Testis (tissue), 3 donors: Measurements from ENCODE around the gene PKN3. TPM values are rescaled to one million over a fixed set of nuclear protein-coding genes. Genes with fewer than 3 reads are reported as not detected.

ENCODE experiments used
- DNase-seq: peaks from one replicate; pipeline ENCODE4 v3.0.0-alpha.2; 2019
- H3K27ac ChIP-seq, 2 donors: fragments of 200-600 bp; sonication (generic); one replicate each; pipeline ENCODE4 v1.5.1; 2019
- H3K27me3 ChIP-seq: fragments of 200-600 bp; sonication (generic); one replicate; pipeline ENCODE4 v1.5.1; 2019
- H3K36me3 ChIP-seq: fragments of 200-600 bp; sonication (generic); one replicate; pipeline ENCODE4 v1.5.1; 2017; ENCODE audit warnings: low read depth; ENCODE audit errors: missing control alignments
- H3K4me1 ChIP-seq: fragments of 200-600 bp; sonication (generic); one replicate; pipeline ENCODE4 v1.5.1; 2019
- H3K4me3 ChIP-seq, 2 donors: fragments of 200-600 bp; sonication (generic); one replicate each; pipeline ENCODE4 v1.5.1; 2017 to 2019
- H3K9me3 ChIP-seq: fragments of 200-600 bp; sonication (generic); one replicate; pipeline ENCODE4 v1.5.1; 2017
- CTCF ChIP-seq, 3 experiments: fragments of 450-650 bp in 2 of 3; fragments of 200-600 bp in 1 of 3; sonication (generic) in 1 of 3; IDR thresholded peaks; one replicate each; pipeline ENCODE4 v1.5.1; 2016 to 2019; ENCODE audit warnings: antibody characterized with exemption in 3 of 3, mild to moderate bottlenecking in 2 of 3, moderate library complexity in 1 of 3
- POLR2A ChIP-seq: fragments of 450-650 bp; IDR thresholded peaks from one replicate; pipeline ENCODE4 v1.6.1; 2017; ENCODE audit warnings: antibody characterized with exemption, mild to moderate bottlenecking, moderate library complexity
- WGBS, 2 donors: methylation state at CpG; one replicate each; pipeline ENCODE4 v1.1.5; 2018; 5-methylcytosine and 5-hydroxymethylcytosine counted together
- intact Hi-C: fragments of 100-400 bp; cut with DNase I; formaldehyde crosslinking; loops from one replicate; pipeline ENCODE4 v1.15.1; 2023; ENCODE audit warnings: low total_unique reads
- polyA plus RNA-seq: library from polyadenylated mRNA; stranded (reverse); fragments of 350-450 nt; fragmentation: Illumina TruSeq; extraction: RNeasy Lipid Tissue Mini Kit (QIAGEN cat#74804); gene quantifications from one replicate; pipeline ENCODE4 v1.2.3, GENCODE V29; 2014; ENCODE audit warnings: low read depth, low replicate concordance; ENCODE audit not compliant: insufficient read depth
- total RNA-seq, 2 donors: library from RNA; depleted of rRNA; stranded (reverse); fragments of >200 nt; gene quantifications; one replicate each; pipeline ENCODE4 v1.2.3, GENCODE V29; 2016

PKN3 gene
- total and polyA plus RNA-seq, 3 donors from 2014 or later, result 3.6 to 7.2 (median 4.2) TPM

GRCh38 chr9:128728298-128728697, 26.0 kb downstream of the PKN3 start:
- no peak overlapping the region for H3K4me3 ChIP-seq
- H3K4me1 ChIP-seq, result peaks cover 8% of the 10 kb centered on the region
- H3K9me3 ChIP-seq, result no peaks in the 10 kb centered on the region
- 48 to 65% methylated on average over 7 of the region's 7 CpGs for WGBS, 2 donors
- H3K27ac ChIP-seq, result no peak overlapping the region
- no peaks in the 10 kb centered on the region for H3K36me3 ChIP-seq
- H3K27me3 ChIP-seq, result no peaks in the 10 kb centered on the region
- no peak for DNase-seq
- TF ChIP-seq POLR2A (no peak), CTCF (IDR thresholded peaks at IDR 0.05) (no peak)
- intact Hi-C loops, result no loop called here

GRCh38 chr9:128729302-128729701, 27.0 kb downstream of the PKN3 start:
- no peaks in the 10 kb centered on the region for H3K27me3 ChIP-seq
- DNase-seq, result no peak
- H3K4me3 ChIP-seq, result no peak overlapping the region
- WGBS, 2 donors, result 72 to 74% methylated on average over 5 of the region's 5 CpGs
- TF ChIP-seq CTCF (IDR thresholded peaks at IDR 0.05) (no peak), POLR2A (no peak)
- no peaks in the 10 kb centered on the region for H3K9me3 ChIP-seq
- no peak overlapping the region for H3K27ac ChIP-seq
- intact Hi-C loops, result no loop called here
- H3K36me3 ChIP-seq, result no peaks in the 10 kb centered on the region
- H3K4me1 ChIP-seq, result peaks cover 8% of the 10 kb centered on the region

GRCh38 chr9:128729766-128730517, 27.6 kb downstream of the PKN3 start:
- H3K4me1 ChIP-seq, result peaks cover 3% of the 10 kb centered on the region
- intact Hi-C loops, result no loop called here
- DNase-seq, result no peak
- H3K27me3 ChIP-seq, result no peaks in the 10 kb centered on the region
- H3K9me3 ChIP-seq, result no peaks in the 10 kb centered on the region
- H3K36me3 ChIP-seq, result no peaks in the 10 kb centered on the region
- H3K4me3 ChIP-seq, result no peak overlapping the region
- 89% methylated on average over 23 to 27 of the region's 27 CpGs for WGBS, 2 donors
- no peak overlapping the region for H3K27ac ChIP-seq
- TF ChIP-seq POLR2A (no peak), CTCF (IDR thresholded peaks at IDR 0.05) (no peak)

GRCh38 chr9:128731093-128731492, 28.8 kb downstream of the PKN3 start:
- TF ChIP-seq CTCF (IDR thresholded peaks at IDR 0.05) (no peak), POLR2A (no peak)
- no peaks in the 10 kb centered on the region for H3K36me3 ChIP-seq
- DNase-seq, result no peak
- WGBS, 2 donors, result 79 to 86% methylated on average over 13 of the region's 13 CpGs
- H3K4me1 ChIP-seq, result no peaks in the 10 kb centered on the region
- H3K27me3 ChIP-seq, result no peaks in the 10 kb centered on the region
- H3K4me3 ChIP-seq, result no peak overlapping the region
- H3K27ac ChIP-seq, result no peak overlapping the region
- intact Hi-C loops, result no loop called here
- no peaks in the 10 kb centered on the region for H3K9me3 ChIP-seq

- intact Hi-C loops, result no loop called here
- TF ChIP-seq CTCF (IDR thresholded peaks at IDR 0.05), result no peak
- no peak for TF ChIP-seq POLR2A
- no peak for DNase-seq
- WGBS, 2 donors, result 78 to 80% methylated on average over 6 to 9 of the region's 9 CpGs
- H3K9me3 ChIP-seq, result no peaks in the 10 kb centered on the region
- H3K27ac ChIP-seq, result no peak overlapping the region
- H3K4me3 ChIP-seq, result no peak overlapping the region
- no peaks in the 10 kb centered on the region for H3K27me3 ChIP-seq
- no peaks in the 10 kb centered on the region for H3K4me1 ChIP-seq
- no peaks in the 10 kb centered on the region for H3K36me3 ChIP-seq
Observed at GRCh38 chr9:128731691-128732090, 29.4 kb downstream of the PKN3 start.
